Thoracic aorta (tissue), 2 donors: Measurements from ENCODE around the gene LRRC8D. TPM values are rescaled to one million over a fixed set of nuclear protein-coding genes. Genes with fewer than 3 reads are reported as not detected.

Experiments
- ATAC-seq: fragments of 150-250 bp; one replicate; pipeline ENCODE4 v1.8.0; 2017; ENCODE audit warnings: low read depth; ENCODE audit not compliant: insufficient number of reproducible peaks, low FRiP score
- DNase-seq: peaks from one replicate; pipeline ENCODE4 v3.0.0-alpha.2; 2020; ENCODE audit warnings: low spot score
- H3K27ac ChIP-seq, 2 donors: fragments of 200-600 bp; sonication (generic); 1 replicate in 1 of 2; 2 replicates in 1 of 2; pipeline ENCODE4 v1.5.1; 2016; ENCODE audit warnings: mild to moderate bottlenecking in 2 of 2, moderate library complexity in 2 of 2
- H3K27me3 ChIP-seq: fragments of 200-600 bp; sonication (generic); replicated peaks from 2 replicates; pipeline ENCODE4 v1.6.0; 2016; ENCODE audit warnings: mild to moderate bottlenecking; ENCODE audit not compliant: insufficient read depth
- H3K36me3 ChIP-seq: fragments of 200-600 bp; sonication (generic); one replicate; pipeline ENCODE4 v1.5.1; 2016
- H3K4me1 ChIP-seq, 2 donors: fragments of 200-600 bp; sonication (generic); 1 replicate in 1 of 2; 2 replicates in 1 of 2; pipeline versions ENCODE4 v1.5.1 to v1.6.0; 2016; ENCODE audit warnings: low read depth in 2 of 2, mild to moderate bottlenecking in 1 of 2; ENCODE audit not compliant: control insufficient read depth in 1 of 2
- H3K4me3 ChIP-seq: fragments of 200-600 bp; sonication (generic); 2 replicates; pipeline ENCODE4 v1.5.1; 2016; ENCODE audit warnings: mild to moderate bottlenecking
- H3K9me3 ChIP-seq: fragments of 200-600 bp; sonication (generic); 2 replicates; pipeline ENCODE4 v1.5.1; 2016
- CTCF ChIP-seq: fragments of 200-600 bp; sonication (generic); IDR thresholded peaks from one replicate; pipeline ENCODE4 v1.5.1; 2019; ENCODE audit warnings: antibody characterized with exemption
- total RNA-seq, 2 donors: library from RNA; depleted of rRNA; stranded (reverse); fragments of >200 nt; gene quantifications; one replicate each; pipeline versions ENCODE4 v1.1.0 to v1.2.3, GENCODE V29; 2016

The LRRC8D gene
- total RNA-seq, 2 donors from 2014 or later: 8.8 to 10.7 TPM

- Histone ChIP-seq H3K4me3 (no peak overlapping the region), H3K27ac (no peak overlapping the region), H3K9me3 (no peaks in the 10 kb centered on the region), H3K4me1 (no peaks in the 10 kb centered on the region), H3K27me3 (no peaks in the 10 kb centered on the region), H3K36me3 (no peaks in the 10 kb centered on the region)
- no peak for TF ChIP-seq CTCF
- DNase-seq: no peak
- ATAC-seq: no peak
These were observed 21.3 kb upstream of the LRRC8D start for GRCh38 chr1:89799495-89799894.

DNA sequence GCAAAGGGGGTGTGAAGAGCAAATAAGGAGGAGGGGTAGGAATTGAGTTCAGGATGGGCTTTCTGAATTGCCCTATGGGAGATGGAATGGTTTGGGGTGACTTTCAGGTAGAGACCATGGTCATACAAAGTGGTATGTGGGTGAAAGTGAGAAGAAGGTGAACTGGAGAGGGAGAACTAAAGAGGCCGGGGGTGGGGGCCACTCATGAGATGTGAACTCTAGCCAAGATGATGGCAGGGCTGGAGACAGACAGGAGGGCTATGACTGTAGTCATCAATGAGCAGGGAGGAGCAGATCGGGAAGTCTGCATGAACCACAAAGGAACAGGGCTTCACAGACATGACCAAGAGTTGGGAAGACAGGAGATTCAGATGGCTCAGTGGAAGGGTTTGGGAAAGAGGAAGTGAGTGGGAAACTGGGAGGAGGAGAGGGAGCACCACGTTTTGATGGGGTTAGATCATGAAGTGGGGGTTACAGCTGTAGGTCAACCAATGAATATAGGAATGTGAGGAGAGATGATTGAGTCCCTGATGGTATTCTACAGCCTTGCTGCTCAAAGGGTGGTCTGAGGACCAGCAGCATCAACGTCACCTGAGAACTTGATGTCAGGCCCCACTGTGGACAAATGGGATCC is 20.7 kb upstream of the LRRC8D start:
- ATAC-seq (no peak), DNase-seq (no peak)
- no peak overlapping the region for H3K4me3 ChIP-seq
- TF ChIP-seq CTCF: no peak
- no peaks in the 10 kb centered on the region for H3K9me3 ChIP-seq
- no peaks in the 10 kb centered on the region for H3K4me1 ChIP-seq
- H3K27ac ChIP-seq: no peak overlapping the region
- no peaks in the 10 kb centered on the region for H3K27me3 ChIP-seq
- no peaks in the 10 kb centered on the region for H3K36me3 ChIP-seq

DNA sequence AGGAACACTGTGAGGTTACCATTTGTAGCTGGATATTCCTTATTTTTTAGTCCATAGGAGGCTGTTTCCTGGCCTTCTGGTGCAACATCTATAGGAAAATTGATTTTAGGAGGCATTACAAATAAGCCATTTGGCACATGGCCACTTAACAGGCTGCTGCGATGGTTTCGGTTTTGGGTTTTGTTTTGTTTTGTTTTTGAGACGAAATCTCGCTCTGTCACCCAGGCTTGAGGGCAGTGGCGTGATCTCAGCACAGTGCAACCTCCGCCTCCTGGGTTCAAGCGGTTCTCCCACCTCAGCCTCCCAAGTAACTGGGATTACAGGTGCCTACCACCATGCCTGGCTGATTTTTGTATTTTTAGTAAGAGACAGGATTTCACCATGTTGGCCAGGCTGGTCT is 20.1 kb upstream of the LRRC8D start:
- H3K4me3 ChIP-seq: no peak overlapping the region

GRCh38 chr1:89802051-89802450 is 18.8 kb upstream of the LRRC8D start:
- no peak overlapping the region for H3K27ac ChIP-seq
- no peaks in the 10 kb centered on the region for H3K9me3 ChIP-seq
- no peak for TF ChIP-seq CTCF
- no peak overlapping the region for H3K4me3 ChIP-seq
- no peaks in the 10 kb centered on the region for H3K27me3 ChIP-seq
- no peak for DNase-seq
- no peak for ATAC-seq
- no peaks in the 10 kb centered on the region for H3K4me1 ChIP-seq
- no peaks in the 10 kb centered on the region for H3K36me3 ChIP-seq

More for the DNA sequence above, 20.1 kb upstream of the LRRC8D start:
- Histone ChIP-seq H3K9me3 (no peaks in the 10 kb centered on the region), H3K27ac (no peak overlapping the region), H3K4me1 (no peaks in the 10 kb centered on the region), H3K36me3 (no peaks in the 10 kb centered on the region), H3K27me3 (no peaks in the 10 kb centered on the region)
- ATAC-seq (no peak), DNase-seq (no peak)
- no peak for TF ChIP-seq CTCF

GRCh38 chr1:89802841-89803240 is 18.0 kb upstream of the LRRC8D start:
- Histone ChIP-seq H3K4me3 (no peak overlapping the region), H3K4me1 (no peaks in the 10 kb centered on the region), H3K9me3 (no peaks in the 10 kb centered on the region), H3K36me3 (no peaks in the 10 kb centered on the region), H3K27ac (no peak overlapping the region), H3K27me3 (no peaks in the 10 kb centered on the region)
- ATAC-seq: no peak
- TF ChIP-seq CTCF: no peak
- DNase-seq: no peak
